ENCODE results near the gene TUBA4A. TPM values are rescaled to one million over a fixed set of nuclear protein-coding genes. Genes with fewer than 3 reads are reported as not detected.
A peak's percentile ranks its signal among the peaks of the same experiment; 100 is the strongest.

The TUBA4A gene
- total RNA-seq, 1 donor from 2014 or later, result 27.5 TPM

DNA sequence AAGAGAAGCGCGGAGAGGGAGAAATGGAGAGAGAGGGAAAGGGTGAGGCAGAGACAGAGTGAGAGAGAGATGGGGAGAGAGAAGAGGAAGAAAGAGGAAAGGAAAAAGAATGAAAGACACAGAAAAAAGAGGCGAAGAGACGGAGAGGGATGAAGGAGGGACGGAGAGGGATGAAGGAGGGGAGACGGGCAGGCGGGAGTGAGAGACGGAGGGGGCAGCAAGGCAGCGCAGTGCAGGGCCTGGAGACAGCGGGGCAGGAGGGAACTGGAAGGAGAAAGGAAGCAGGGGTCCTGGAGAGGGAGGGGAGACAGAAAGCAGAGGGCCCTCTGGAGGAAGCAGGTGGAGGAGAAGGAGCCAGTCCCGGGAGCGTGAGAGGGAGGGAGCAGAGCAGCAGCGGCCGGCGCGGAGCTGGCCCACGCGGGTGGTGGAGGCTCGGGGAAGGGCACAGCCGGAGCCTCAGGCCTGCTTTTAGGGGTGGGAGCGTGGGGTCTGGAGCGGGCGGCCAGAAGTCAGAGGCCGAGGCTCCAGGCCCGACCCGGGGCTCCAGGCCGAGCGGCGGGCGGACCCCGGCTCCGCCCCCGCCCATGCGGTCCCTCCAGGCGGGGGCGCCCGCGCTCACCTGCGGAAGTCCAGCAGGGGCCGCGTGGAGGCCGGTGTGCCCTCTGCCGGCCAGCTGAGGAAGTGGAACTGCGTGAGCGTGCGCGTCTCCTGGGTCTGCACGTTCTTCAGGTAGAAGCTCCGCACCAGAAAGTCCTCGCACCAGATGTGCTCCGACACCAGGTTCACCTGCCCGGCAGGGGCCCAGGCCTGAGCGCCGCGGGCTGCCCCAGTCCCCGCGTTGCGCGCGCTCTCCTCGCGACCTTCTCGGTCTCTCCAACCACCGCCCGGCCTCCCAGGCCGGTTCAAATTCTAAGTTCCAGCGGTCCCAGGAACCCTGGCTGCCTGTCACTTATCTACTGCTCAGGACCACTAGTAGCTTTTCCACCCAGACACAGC is 40.9 kb upstream of the TUBA4A start:
- peak overlapping the region; percentile 87 for H3K4me3 Mint-ChIP-seq (ENCODE audit: unreplicated experiment)
- TF ChIP-seq, protein P1, sequence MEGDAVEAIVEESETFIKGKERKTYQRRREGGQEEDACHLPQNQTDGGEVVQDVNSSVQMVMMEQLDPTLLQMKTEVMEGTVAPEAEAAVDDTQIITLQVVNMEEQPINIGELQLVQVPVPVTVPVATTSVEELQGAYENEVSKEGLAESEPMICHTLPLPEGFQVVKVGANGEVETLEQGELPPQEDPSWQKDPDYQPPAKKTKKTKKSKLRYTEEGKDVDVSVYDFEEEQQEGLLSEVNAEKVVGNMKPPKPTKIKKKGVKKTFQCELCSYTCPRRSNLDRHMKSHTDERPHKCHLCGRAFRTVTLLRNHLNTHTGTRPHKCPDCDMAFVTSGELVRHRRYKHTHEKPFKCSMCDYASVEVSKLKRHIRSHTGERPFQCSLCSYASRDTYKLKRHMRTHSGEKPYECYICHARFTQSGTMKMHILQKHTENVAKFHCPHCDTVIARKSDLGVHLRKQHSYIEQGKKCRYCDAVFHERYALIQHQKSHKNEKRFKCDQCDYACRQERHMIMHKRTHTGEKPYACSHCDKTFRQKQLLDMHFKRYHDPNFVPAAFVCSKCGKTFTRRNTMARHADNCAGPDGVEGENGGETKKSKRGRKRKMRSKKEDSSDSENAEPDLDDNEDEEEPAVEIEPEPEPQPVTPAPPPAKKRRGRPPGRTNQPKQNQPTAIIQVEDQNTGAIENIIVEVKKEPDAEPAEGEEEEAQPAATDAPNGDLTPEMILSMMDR (IDR thresholded peaks at IDR 0.05; ENCODE audit: partially characterized antibody, unreplicated experiment), result peak; percentile 98
- H3K36me3 Mint-ChIP-seq (ENCODE audit: unreplicated experiment), result peaks cover 7% of the 10 kb centered on the region
- H3K27me3 Mint-ChIP-seq (ENCODE audit: unreplicated experiment), result peaks cover 14% of the 10 kb centered on the region
- peak overlapping the region; percentile 93 for H3K27ac Mint-ChIP-seq (ENCODE audit: unreplicated experiment)
- peaks cover 8% of the 10 kb centered on the region for H3K9me3 Mint-ChIP-seq (ENCODE audit: unreplicated experiment)
- DNase-seq, result peak; percentile 87
- peaks cover 7% of the 10 kb centered on the region for H3K4me1 Mint-ChIP-seq (ENCODE audit: low read depth, unreplicated experiment)

DNA sequence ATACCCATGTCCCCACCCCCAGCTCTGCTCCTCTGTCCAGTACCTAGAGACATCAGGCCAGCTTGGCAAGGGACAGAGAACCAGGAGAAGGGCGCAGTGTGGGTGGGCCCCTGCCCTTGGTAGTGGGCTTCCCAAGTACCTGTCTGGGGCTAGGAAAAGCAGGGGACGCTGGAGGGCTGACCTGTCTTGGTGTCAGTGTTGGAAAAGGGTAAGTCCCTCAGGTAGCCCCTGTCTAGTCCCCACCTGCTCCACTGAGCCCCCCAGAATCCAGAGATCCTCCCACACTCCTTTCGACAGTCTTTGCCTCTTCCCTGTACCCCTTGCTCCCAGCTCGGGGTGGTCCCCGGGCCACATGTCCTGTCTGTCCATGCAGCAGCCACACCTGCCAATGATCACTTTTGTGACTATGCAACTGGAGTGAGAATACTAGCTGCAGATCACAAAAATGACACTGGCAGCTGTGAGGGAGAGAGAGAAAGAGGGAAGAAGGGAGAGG is 40.1 kb upstream of the TUBA4A start:
- peak overlapping the region; percentile 87 for H3K4me3 Mint-ChIP-seq (ENCODE audit: unreplicated experiment)
- H3K36me3 Mint-ChIP-seq (ENCODE audit: unreplicated experiment), result peaks cover 7% of the 10 kb centered on the region
- TF ChIP-seq, protein P1 (IDR thresholded peaks at IDR 0.05; ENCODE audit: partially characterized antibody, unreplicated experiment), result no peak
- H3K27ac Mint-ChIP-seq (ENCODE audit: unreplicated experiment), result peak overlapping the region; percentile 93
- H3K4me1 Mint-ChIP-seq (ENCODE audit: low read depth, unreplicated experiment), result peaks cover 3% of the 10 kb centered on the region
- H3K27me3 Mint-ChIP-seq (ENCODE audit: unreplicated experiment), result peaks cover 11% of the 10 kb centered on the region
- no peak for DNase-seq
- H3K9me3 Mint-ChIP-seq (ENCODE audit: unreplicated experiment), result peaks cover 8% of the 10 kb centered on the region

DNA sequence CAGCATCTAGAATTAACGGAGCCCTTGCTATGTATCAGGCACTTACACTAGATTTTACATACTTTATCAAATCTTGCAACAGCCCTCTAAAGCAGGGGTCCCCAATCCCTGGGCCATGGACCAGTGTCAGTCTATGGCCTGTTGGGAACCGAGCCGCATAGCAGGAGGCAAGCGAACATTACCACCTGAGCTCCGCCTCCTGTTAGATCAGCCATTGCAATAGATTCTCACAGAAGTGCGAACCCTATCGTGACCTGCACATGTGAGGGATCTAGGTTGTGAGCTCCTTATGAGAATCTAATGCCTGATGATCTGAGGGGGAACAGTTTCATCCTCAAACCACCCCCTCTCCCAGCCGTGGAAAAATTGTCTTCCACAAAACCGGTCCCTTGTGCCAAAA is 38.9 kb upstream of the TUBA4A start:
- TF ChIP-seq, protein P1 (IDR thresholded peaks at IDR 0.05; ENCODE audit: partially characterized antibody, unreplicated experiment), result no peak
- Mint-ChIP-seq H3K36me3 (ENCODE audit: unreplicated experiment) (peaks cover 7% of the 10 kb centered on the region), H3K9me3 (ENCODE audit: unreplicated experiment) (peaks cover 8% of the 10 kb centered on the region), H3K27me3 (ENCODE audit: unreplicated experiment) (peaks cover 10% of the 10 kb centered on the region), H3K4me3 (ENCODE audit: unreplicated experiment) (no peak overlapping the region), H3K4me1 (ENCODE audit: low read depth, unreplicated experiment) (peaks cover 3% of the 10 kb centered on the region), H3K27ac (ENCODE audit: unreplicated experiment) (no peak overlapping the region)
- no peak for DNase-seq

DNA sequence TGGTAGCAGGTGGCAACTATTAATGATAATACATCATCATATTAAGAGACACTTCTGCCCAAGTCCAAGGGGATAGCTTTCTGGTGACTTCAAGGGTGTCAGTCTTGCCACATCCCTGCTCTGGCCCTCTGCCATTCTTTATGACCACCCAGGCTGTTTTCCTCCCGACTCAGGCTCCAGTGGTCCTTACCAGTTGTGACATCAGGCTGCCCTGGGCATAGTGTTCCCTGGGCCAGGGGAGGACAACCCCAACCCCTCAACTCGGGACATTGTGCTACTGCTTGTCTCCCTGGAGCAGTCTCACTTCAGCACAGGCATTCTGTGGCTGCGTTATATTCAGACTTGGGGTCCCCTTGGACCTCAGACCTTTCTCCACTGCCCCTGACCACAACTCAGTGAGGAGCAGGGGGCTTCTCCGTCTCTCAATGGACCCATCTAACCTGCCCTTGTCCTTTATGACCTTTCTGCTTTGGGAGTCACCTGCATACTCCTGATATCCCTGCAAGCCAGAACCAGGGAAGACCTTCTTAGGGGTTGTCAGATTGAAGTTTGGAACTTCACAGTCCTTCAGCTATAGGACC is 38.3 kb upstream of the TUBA4A start:
- TF ChIP-seq, protein P1 (IDR thresholded peaks at IDR 0.05; ENCODE audit: partially characterized antibody, unreplicated experiment), result no peak
- Mint-ChIP-seq H3K27me3 (ENCODE audit: unreplicated experiment) (peaks cover 9% of the 10 kb centered on the region), H3K36me3 (ENCODE audit: unreplicated experiment) (peaks cover 7% of the 10 kb centered on the region), H3K4me3 (ENCODE audit: unreplicated experiment) (no peak overlapping the region), H3K9me3 (ENCODE audit: unreplicated experiment) (peaks cover 8% of the 10 kb centered on the region), H3K27ac (ENCODE audit: unreplicated experiment) (no peak overlapping the region), H3K4me1 (ENCODE audit: low read depth, unreplicated experiment) (peaks cover 3% of the 10 kb centered on the region)
- DNase-seq, result no peak
